ENCODE measurements around the gene MCM3AP.
"Not testable (repeated sequence)": the region's sequence is repeated elsewhere in the genome, so short reads cannot be mapped to it uniquely, and the experiment has no call there.

The MCM3AP gene

DNA sequence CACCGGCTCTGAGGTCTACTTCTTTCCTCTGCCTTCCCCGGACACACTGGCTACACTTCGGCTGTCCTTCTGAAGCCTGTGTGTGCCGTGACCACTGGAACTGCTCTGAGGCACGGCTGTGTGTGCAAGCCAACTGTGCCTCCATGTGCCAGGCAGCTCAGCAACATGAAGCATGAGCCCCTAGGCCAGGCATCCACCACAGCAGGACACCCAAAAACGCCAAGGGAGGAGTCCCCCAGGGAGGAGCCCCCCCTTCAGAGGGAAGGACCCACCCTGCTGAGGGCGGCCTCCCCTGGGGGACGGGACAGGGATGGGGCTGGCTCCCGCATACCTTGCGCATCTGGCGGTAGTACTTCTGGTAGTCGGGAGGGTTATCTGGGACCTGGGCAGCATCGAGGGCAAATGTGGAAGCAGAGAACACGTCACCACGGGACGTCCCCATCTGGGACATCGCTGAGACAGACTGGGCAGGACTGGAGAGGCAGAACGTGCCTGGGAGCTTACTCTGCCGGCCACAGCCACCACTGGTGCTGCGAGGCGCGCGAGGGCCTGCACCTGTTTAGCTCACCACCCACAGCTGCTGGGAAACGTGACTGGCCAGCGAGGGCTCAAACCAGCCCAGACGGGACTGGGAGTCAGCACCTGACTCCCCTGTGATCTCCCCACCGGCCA lies 77.4 kb downstream of the MCM3AP start:
- Histone ChIP-seq H3K4me3 (no peak overlapping the region), H3K9ac (peak overlapping the region in 4 of 11 experiments; percentile 18 to 44 (median 41); a peak in 3 of 22 replicates), H4K20me1 (peaks cover 5 to 70% (median 32%) of the 10 kb centered on the region in 11 experiments; a peak in 16 of 22 replicates), H3K4me1 (peaks cover 0 to 55% (median 35%) of the 10 kb centered on the region in 10 experiments; a peak in 16 of 20 replicates), H3K4me2 (peak overlapping the region in 10 of 11 experiments; percentile 5 to 91 (median 64); a peak in 18 of 22 replicates), H3K36me3 (peaks cover 12 to 100% (median 31%) of the 10 kb centered on the region in 11 experiments; a peak in 19 of 22 replicates), H3K27me3 (no peaks in the 10 kb centered on the region), H3K9me3 (replicated peaks in 1 of 11) (no peaks in the 10 kb centered on the region), H3K27ac (peak overlapping the region in 1 of 11 experiments; percentile 3; a peak in 1 of 22 replicates)
- no peak for TF ChIP-seq Cebpa-rat (IDR thresholded peaks at IDR 0.05)

DNA sequence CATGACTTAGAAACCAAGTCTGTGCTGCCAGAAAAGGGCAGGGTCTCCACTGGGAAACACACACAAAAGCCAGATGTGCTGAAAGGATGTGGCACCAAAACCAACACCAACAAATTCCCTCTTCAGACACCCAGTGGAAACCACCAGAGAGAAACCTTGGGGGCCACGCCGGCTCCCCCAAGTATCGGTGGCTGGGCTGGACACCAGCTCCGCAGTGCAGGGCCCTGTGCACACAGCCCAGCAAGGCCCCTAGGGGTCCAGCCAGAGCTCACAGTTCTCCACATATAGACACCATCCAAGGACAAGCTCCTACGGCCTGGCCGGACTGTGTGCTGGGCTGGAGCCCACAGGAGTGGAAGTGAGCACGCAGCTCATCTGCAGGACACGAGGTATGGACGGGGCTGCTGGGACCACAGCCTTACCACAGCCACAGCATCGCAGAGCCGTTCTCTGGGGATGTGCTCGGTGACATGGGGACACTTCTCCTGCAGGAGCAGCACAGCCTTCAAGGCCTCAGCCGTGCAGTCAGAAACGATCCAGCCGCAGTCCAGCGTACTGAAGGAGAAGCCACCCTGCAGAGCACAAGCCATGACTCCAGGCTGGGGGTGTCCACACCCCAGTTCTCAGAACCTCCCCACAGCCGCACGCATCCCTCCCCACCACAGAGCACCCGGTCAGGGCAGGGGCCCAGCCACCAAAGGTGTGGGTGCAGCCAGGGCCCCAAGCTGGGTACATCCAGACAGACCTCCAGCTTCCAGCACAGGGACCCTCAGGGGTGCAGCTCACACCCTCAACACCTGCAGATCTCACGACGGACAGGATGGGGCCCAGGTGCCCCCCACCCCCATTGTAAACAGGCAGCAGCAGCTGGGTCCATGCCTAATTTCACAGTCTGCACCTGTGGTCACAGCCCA lies 78.1 kb downstream of the MCM3AP start:
- peaks cover 19 to 100% (median 37%) of the 10 kb centered on the region in 11 experiments; a peak in 21 of 22 replicates for H3K36me3 ChIP-seq

DNA sequence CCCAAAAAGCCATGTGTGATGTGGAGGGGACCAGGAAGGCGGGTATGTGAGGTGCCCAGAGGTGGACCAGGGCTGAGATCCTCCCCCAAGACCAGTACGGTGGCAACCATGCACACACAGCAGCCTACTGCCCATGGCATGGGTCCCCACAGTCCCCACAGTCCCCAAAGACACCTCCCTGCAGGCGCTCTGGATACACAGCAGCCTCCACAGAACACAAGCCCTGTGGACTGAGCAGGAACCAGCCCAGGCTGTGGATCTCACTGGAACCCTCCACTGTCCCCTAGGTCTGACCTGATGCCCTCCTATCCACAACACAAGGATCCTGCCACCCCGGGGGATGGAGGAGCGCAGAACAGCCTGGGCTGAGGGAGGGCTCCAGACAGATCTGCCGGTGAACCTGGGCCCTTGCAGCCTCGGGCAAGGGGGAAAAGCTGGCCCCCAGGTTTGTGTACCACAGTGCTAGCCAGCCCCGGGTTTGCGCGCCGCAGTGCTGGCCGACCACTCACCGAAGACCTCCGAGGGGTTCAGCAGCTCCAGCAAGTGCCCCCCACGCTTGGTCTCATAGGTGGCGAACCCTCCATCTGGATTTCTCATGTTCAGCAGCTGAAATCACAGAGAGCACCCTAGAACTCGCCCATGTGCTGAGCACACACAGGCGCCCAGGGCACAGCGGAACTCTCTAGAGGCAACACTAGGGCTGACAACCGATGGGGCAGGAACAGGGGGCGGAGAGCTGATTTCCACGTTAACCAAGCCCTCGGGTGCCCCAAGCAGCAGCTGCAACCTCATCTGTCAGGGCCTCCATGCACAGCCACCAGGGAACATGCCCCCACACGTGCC lies 79.0 kb downstream of the MCM3AP start:
- Histone ChIP-seq H3K27me3 (no peaks in the 10 kb centered on the region), H3K4me2 (peak overlapping the region in 8 of 11 experiments; percentile 51 to 91 (median 70); a peak in 16 of 22 replicates), H3K9me3 (replicated peaks in 1 of 11) (no peaks in the 10 kb centered on the region), H3K27ac (peak overlapping the region in 4 of 11 experiments; percentile 0 to 55 (median 29); a peak in 5 of 22 replicates), H4K20me1 (peaks cover 5 to 53% (median 26%) of the 10 kb centered on the region in 11 experiments; a peak in 15 of 22 replicates), H3K4me3 (no peak overlapping the region), H3K4me1 (peaks cover 0 to 54% (median 35%) of the 10 kb centered on the region in 10 experiments; a peak in 16 of 20 replicates), H3K36me3 (peaks cover 18 to 95% (median 37%) of the 10 kb centered on the region in 11 experiments; a peak in 21 of 22 replicates), H3K9ac (peak overlapping the region in 3 of 11 experiments; percentile 33 to 44 (median 44); a peak in 5 of 22 replicates)
- TF ChIP-seq Cebpa-rat (IDR thresholded peaks at IDR 0.05) = no peak

More for the DNA sequence above, 78.1 kb downstream of the MCM3AP start:
- Histone ChIP-seq H3K4me1 (peaks cover 0 to 55% (median 35%) of the 10 kb centered on the region in 10 experiments; a peak in 16 of 20 replicates), H3K4me2 (peak overlapping the region in 9 of 11 experiments; percentile 41 to 91 (median 66); a peak in 18 of 22 replicates), H3K27me3 (no peaks in the 10 kb centered on the region), H4K20me1 (peaks cover 5 to 62% (median 30%) of the 10 kb centered on the region in 11 experiments; a peak in 15 of 22 replicates), H3K9ac (peak overlapping the region in 4 of 11 experiments; percentile 15 to 44 (median 38); a peak in 6 of 22 replicates), H3K4me3 (no peak overlapping the region), H3K27ac (peak overlapping the region in 4 of 11 experiments; percentile 20 to 55 (median 29); a peak in 5 of 22 replicates), H3K9me3 (replicated peaks in 1 of 11) (no peaks in the 10 kb centered on the region)
- TF ChIP-seq Cebpa-rat (IDR thresholded peaks at IDR 0.05) = no peak

GRCh38 chr21:46205766-46206162 lies 79.6 kb downstream of the MCM3AP start:
- peaks cover 0 to 49% (median 35%) of the 10 kb centered on the region in 10 experiments; a peak in 16 of 20 replicates for H3K4me1 ChIP-seq
- peaks cover 18 to 92% (median 39%) of the 10 kb centered on the region in 11 experiments; a peak in 21 of 22 replicates for H3K36me3 ChIP-seq
- no peaks in the 10 kb centered on the region for H3K27me3 ChIP-seq
- H3K4me2 ChIP-seq = peak overlapping the region in 5 of 11 experiments; percentile 61 to 91 (median 78); a peak in 9 of 22 replicates
- peaks cover 5 to 48% (median 24%) of the 10 kb centered on the region in 11 experiments; a peak in 15 of 22 replicates for H4K20me1 ChIP-seq
- no peak overlapping the region for H3K4me3 ChIP-seq
- peak overlapping the region in 1 of 11 experiments; percentile 55; a peak in 2 of 22 replicates for H3K27ac ChIP-seq
- no peak overlapping the region; a peak in 1 of 22 replicates for H3K9ac ChIP-seq
- TF ChIP-seq Cebpa-rat (IDR thresholded peaks at IDR 0.05) = no peak
- no peaks in the 10 kb centered on the region for H3K9me3 ChIP-seq (replicated peaks in 1 of 11)

GRCh38 chr21:46205166-46205565 lies 80.2 kb downstream of the MCM3AP start:
- H3K4me2 ChIP-seq = 0 out of 22 replicates have a peak overlapping the region, but pooled peaks of 1 of the 11 experiments have one; percentile 78
- no peak overlapping the region for H3K27ac ChIP-seq
- no peak overlapping the region for H3K4me3 ChIP-seq
- TF ChIP-seq Cebpa-rat (IDR thresholded peaks at IDR 0.05) = no peak
- no peaks in the 10 kb centered on the region for H3K9me3 ChIP-seq (replicated peaks in 1 of 11)
- no peak overlapping the region for H3K9ac ChIP-seq
- peaks cover 18 to 92% (median 41%) of the 10 kb centered on the region in 11 experiments for H3K36me3 ChIP-seq
- H4K20me1 ChIP-seq = peaks cover 5 to 42% (median 18%) of the 10 kb centered on the region in 11 experiments; a peak in 15 of 22 replicates
- H3K4me1 ChIP-seq = peaks cover 0 to 45% (median 34%) of the 10 kb centered on the region in 10 experiments; a peak in 16 of 20 replicates
- no peaks in the 10 kb centered on the region for H3K27me3 ChIP-seq

DNA sequence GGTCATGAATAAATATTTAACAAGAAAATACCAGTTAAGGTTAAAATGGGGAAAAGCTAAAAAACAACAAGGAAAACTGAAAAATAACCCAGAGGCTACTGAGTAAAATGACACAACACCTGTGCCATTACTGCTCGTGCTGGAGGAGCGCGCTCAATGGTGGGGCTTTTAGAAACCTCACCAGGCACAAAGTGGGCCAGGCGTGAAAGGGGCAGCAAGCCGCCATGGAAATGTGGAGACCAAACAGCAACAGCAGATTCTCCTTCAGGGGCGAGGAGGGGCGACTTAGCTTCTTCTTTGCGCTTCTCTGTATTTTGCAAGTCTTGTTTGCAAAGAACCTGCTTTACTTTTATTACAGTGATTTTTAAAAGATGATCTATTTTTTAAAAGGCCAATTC lies 82.2 kb downstream of the MCM3AP start:
- Histone ChIP-seq H3K4me3 (no peak overlapping the region), H4K20me1 (peaks cover 5 to 36% (median 15%) of the 10 kb centered on the region in 11 experiments; a peak in 15 of 22 replicates), H3K36me3 (peaks cover 30 to 92% (median 53%) of the 10 kb centered on the region in 11 experiments), H3K4me2 (no peak overlapping the region), H3K9ac (no peak overlapping the region), H3K27me3 (no peaks in the 10 kb centered on the region), H3K4me1 (peaks cover 0 to 34% (median 26%) of the 10 kb centered on the region in 10 experiments; a peak in 16 of 20 replicates), H3K9me3 (replicated peaks in 1 of 11) (peaks cover 0 to 7% (median 3%) of the 10 kb centered on the region in 11 experiments; a peak in 5 of 22 replicates), H3K27ac (no peak overlapping the region)
- no peak for TF ChIP-seq Cebpa-rat (IDR thresholded peaks at IDR 0.05)

DNA sequence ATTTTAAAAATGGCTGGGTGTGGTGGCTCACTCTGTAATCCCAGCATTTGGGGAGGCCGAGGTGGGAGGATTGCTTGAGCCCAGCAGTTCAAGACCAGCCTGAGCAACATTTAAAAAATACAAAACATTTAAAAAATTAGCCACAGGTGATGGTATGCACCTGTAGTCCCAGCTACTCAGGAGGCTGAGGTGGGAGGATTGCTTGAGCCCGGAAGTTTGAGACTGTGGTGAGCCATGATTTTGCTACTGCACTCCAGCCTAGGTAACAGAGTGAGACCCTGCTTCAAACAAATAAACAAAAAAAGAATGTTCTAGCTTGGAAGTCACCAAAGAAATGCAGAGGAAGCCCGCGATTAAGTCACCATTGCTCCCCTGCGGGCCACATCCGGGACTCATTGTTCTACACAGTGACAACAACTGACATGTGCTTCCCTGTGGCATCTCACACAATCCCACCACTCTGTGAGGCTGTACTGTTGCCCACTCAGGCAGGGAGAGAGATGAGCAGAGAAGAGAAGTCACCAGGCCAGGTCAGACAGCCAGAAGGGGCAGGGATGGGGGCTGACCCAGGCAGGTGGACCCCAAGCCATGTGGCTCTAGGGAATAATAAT lies 82.7 kb downstream of the MCM3AP start:
- H3K9ac ChIP-seq = no peak overlapping the region
- no peak for TF ChIP-seq Cebpa-rat (IDR thresholded peaks at IDR 0.05)
- peaks cover 4 to 31% (median 10%) of the 10 kb centered on the region in 11 experiments; a peak in 14 of 22 replicates for H4K20me1 ChIP-seq
- no peak overlapping the region for H3K4me3 ChIP-seq
- peaks cover 0 to 7% (median 3%) of the 10 kb centered on the region in 11 experiments; a peak in 5 of 22 replicates for H3K9me3 ChIP-seq (replicated peaks in 1 of 11)
- H3K36me3 ChIP-seq = peaks cover 30 to 92% (median 57%) of the 10 kb centered on the region in 11 experiments
- no peaks in the 10 kb centered on the region for H3K27me3 ChIP-seq
- H3K27ac ChIP-seq = no peak overlapping the region
- H3K4me2 ChIP-seq = no peak overlapping the region
- peaks cover 0 to 29% (median 21%) of the 10 kb centered on the region in 10 experiments; a peak in 15 of 20 replicates for H3K4me1 ChIP-seq

DNA sequence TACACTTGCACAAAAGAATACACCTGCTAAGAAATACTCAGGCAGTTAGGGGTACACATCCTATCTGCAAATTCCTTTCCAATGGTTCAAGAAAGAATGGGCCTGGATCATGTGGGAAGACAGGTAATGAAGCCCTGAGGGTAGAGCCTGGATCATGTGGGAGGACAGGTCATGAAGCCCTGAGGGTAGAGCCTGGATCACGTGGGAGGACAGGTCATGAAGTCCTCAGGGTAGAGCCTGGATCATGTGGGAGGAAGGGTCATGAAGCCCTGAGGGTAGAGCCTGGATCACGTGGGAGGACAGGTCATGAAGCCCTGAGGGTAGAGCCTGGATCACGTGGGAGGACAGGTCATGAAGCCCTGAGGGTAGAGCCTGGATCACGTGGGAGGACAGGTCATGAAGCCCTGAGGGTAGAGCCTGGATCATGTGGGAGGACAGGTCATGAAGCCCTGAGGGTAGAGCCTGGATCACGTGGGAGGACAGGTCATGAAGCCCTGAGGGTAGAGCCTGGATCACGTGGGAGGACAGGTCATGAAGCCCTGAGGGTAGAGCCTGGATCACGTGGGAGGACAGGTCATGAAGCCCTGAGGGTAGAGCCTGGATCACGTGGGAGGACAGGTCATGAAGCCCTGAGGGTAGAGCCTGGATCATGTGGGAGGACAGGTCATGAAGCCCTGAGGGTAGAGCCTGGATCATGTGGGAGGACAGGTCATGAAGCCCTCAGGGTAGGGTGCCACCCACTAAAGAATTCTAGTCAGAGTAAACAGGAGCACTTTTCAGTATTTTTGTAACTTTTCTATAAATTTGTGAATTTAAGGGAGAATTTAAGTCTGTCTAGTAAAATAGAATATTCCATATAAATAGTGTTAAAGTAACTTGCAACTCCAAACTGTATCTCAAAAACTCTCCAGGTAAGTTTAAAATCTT lies 84.3 kb downstream of the MCM3AP start:
- H3K27me3 ChIP-seq; H3K4me2 ChIP-seq; H3K27ac ChIP-seq; H3K4me3 ChIP-seq; H3K9ac ChIP-seq; H3K9me3 ChIP-seq (replicated peaks in 1 of 11): not testable (repeated sequence)
- Histone ChIP-seq H3K36me3 (peaks cover 36 to 92% (median 67%) of the 10 kb centered on the region in 11 experiments), H4K20me1 (peaks cover 0 to 24% (median 0%) of the 10 kb centered on the region in 11 experiments; a peak in 5 of 22 replicates), H3K4me1 (peaks cover 0 to 13% (median 5%) of the 10 kb centered on the region in 10 experiments; a peak in 10 of 20 replicates)
